NCI-H2196 treated with DMSO at 0.1 percent for 48 hours (cell line): Measurements from ENCODE around the gene SRGAP3.

ENCODE experiments used
- DNase-seq: peaks from one replicate; lab custom pipeline; 2025; ENCODE audit not compliant: unreplicated experiment; lab: John Stamatoyannopoulos, UW

SRGAP3 gene

DNA sequence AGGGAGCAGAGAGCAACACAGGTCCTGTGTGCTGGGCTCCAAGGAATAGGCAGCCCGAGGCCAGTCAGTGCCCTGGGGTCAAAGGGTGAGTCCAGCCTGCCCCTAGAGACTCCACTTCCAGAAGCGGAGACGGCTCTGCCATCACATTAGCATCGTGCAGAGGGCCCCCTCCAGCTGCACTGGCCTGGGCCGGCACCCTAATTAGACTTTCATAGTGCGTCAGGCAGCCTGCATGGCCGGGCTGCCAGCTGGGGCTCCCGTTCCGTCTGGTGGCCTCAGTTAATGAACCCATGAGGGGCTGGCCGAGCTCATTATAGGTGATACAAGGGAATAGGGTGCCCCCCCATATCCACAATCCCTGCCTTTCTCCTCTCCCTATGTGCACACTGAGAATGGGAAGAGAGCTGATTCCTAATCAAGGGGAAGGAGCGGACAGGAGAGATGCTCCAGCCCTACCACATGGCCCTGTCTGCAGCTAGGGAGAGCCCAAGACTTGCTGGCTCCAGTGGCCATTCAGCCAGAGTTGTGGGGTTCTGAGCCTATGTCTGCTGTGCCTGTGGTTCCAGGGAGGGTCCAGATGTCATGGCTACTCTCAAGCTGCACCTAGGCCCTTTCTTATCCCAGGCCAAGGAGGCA, 128.0 kb downstream of the SRGAP3 start:
- no peak for DNase-seq

DNA sequence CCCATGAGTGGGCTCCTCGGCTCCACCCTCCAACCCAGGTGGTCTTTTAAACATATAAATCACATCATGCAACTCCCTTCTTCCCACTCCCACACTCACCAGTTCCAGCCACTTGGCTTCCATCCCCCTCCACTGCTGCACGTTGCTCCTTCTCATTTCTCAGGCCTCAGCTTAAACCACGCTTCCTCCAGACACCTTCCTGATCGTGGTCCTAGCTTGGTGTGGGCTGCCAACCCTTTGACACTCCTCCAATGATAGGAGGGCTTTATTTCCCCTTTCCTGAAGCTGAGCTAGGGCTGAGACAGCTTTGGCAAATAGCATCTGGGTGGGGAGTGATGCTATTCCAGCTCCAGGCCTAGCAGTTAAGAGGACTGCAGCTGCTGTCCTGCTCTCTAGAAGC, 130.1 kb downstream of the SRGAP3 start:
- DNase-seq: no peak

DNA sequence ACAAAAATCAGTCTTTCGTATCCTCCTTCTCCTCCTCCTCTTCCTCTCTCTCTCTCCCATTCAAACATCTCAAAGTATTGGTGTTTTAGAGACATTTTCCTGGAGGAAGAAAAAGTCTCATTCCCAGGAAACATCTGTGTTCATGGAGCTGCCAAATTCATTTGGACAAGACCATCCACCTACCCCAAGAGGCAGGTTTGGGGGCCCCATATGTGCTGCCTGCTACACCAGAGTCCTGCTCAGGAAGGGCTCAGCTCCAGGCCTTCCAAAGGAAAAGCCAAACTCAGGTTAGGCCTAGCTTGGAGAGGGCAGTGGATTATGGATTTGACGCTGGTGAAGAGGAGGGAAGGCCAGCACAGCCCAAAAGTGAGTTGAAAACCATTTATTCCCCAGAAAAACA, 131.2 kb downstream of the SRGAP3 start:
- DNase-seq: no peak

DNA sequence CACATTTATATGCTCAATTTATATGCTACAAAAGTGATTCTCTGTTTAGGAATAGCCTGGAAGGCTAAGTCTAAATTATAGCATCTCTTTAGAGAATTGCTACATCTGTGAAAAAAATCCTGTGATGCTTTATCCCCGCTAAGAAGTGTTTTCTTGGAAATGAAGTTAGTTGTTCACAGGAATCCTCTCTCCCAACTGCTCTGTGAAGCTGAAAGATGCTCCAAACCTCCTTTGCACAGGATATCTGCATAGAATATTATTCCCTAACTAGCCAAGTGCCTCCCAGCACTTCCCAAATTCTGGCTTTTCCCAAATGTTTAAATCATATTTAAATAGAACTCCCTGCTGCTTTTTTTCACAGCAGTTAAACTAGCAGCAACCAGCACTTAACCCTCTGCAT, 132.2 kb downstream of the SRGAP3 start:
- no peak for DNase-seq

DNA sequence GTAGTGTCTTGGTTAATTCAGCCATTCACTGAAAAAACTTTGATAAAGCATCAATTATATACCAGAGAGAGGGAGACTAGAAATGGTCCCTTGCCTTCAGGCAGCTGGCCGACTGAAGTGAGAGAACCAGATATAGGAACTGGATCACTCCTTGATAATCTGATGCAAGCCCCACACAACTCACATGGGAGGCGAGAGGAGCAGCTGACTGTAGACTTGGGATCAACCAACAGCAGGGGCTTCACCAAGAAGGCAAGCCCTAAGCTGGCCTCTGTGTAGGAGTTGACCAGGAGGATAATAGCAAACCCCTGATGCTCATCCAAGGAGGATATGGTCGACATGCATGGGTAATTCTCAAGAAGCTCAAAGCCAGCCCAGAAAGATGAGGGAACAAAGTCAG, 133.1 kb downstream of the SRGAP3 start:
- no peak for DNase-seq

DNA sequence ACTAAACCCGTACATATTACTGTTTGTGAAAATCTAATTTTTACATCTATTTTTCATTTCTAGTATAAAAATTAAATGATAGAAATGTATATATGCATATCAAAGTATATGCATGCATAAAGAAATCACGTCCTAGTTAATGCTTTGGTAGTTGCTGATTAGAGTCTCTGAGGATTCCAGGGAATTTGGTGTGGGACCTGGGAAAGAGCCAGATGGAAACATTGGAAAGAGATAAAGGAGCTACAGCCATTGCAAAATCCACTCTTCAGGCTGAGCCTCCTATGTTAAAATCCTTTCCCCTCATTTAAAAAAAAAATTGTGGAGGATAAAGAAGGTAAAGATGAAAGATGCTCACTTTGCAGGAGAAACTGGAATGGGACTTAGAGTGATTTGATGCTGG, 134.1 kb downstream of the SRGAP3 start:
- no peak for DNase-seq

DNA sequence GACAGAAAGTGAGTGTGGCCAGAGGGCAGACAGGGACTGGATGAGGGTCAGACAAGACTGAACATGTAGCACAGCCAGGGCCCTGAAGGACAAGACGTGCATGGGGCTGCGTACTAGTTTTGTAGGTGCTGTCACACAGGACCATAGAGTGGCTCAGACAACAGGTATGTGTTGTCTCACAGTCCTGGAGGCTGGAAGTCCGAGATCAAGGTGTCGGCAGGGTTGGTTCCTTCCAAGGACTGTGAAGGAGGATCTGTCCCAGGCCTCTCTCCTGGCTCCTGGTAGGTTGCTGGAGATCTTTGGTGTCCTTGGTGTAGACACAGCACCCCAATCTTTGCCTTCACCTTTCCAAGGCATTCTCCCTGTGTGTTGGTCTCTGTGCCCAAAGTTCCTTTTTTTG, 136.4 kb downstream of the SRGAP3 start:
- no peak for DNase-seq

DNA sequence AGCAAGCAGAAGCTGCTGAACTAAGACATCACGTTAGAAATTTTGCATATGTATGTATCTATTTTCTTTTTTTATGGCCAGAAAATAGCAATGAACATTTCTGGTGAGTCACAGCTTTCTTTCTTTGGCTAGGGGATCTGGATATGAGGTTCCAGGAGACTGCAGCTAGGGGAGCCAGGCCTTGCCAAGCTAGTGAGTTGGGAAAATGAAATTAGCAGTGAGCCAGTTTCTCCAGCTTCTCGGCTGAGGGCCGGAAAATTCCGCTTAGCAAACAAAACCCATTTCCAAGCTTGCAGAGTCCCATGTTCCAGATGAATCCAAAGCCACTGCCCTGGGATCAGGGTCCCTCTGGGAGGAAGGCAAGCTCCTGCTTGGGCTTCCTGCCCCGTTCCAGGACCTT, 137.6 kb downstream of the SRGAP3 start:
- DNase-seq: no peak

DNA sequence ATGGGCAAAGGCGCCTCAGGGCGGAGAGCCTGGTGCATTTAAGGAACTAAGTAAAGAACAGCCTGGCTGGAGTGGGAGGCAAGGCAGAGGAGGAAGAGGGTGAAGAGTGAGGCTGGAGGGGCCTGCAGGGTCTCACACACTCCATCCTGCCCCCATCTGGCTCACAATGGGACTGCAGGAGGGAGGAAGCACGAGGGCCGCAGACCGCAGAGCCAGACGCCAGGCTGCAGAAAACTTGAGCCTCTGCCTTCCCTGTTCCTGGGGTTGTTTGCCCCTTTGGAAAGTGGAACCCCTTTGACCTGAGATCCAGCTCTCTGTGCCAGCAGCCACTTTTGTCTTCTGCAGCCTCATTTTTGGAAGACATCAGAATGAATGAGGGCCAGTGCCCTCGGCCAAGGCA, 138.0 kb downstream of the SRGAP3 start:
- no peak for DNase-seq

DNA sequence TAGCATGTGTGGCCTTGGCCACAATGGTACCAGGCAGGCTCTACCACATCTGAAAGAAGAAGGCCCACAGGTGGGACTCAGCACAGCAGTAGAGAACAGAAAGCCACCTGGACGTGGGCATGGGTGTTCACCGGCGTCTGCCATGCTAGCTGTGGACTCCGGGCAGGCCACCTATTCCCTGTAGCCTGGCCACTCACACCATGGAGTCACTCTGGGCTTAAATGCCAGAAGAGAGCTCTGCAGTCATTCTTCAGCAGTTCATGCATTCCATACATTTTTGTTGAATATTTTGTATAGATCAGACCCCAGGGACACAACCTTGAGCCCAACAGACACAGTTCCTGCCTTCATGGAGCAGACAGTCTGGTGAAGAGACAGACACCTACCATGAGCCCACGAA, 138.6 kb downstream of the SRGAP3 start:
- no peak for DNase-seq

DNA sequence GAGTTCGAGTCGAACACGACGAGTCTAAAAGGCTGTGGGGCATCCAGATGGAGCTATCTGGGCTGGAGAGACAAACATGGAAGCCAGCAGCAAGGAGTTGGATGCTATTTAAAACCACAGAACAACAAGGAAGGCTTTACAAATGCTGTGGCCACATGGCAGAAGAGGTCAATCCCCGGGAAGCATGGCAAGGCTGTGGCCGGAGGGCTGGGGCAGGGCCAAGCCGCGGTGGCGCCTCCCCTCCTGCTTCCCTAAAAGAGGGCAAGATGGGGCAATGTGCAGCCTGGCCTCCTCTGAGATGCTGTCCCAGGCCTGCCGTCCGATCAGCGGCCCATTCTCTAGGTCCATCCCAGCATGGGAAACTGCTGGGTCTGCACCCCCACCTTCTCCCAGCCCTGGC, 139.1 kb downstream of the SRGAP3 start:
- DNase-seq: no peak

DNA sequence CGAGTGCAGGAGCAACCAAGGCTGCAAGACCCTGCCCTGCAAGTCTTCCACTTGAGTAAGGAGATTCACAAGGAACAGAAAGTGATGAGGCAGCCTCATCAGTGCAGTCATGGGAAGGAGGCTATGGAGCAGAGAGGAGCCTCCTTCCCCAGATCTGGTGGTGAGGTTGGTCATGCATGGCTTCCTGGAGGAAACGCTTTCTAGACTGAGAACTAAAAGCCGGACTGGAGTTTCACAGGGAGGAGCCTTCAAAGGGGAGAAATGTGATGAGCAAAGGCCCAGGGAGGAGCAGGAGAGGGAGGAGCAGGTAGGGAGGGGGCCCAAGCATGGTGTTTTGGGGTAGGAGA, 139.9 kb downstream of the SRGAP3 start:
- no peak for DNase-seq

DNA sequence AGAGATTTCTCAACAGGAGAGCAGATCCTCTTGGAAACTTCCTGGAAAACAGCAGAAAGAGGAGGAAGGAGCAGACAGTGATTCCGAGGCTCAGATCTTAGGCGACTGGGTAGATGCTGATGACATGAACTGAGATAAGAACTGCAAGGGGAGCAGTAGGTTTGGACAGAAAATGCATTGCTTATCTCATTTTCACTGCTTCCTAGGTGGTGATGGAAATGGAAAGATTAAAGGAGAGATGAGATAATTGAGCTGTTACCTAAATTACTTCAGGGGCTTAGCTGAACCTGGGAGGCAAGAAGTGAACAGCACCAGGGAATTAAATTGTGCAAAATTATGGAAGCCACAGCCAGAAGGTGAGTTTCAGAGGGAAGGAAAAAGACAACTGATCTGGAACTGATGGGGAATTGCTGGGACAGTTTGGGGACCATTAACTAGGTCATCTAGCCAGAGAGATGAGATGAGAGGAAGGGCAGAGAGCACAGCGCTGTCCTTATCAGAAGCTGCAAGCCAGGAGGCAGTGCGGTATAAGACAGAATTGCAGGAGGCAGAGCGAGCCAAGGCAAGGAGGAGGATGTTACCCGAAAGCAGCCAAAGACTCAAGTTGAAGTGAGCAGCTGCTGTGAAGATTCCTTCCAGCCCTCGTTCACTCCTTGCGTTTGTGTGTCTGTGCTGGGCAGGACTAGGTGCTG, 140.4 kb downstream of the SRGAP3 start:
- DNase-seq: no peak

DNA sequence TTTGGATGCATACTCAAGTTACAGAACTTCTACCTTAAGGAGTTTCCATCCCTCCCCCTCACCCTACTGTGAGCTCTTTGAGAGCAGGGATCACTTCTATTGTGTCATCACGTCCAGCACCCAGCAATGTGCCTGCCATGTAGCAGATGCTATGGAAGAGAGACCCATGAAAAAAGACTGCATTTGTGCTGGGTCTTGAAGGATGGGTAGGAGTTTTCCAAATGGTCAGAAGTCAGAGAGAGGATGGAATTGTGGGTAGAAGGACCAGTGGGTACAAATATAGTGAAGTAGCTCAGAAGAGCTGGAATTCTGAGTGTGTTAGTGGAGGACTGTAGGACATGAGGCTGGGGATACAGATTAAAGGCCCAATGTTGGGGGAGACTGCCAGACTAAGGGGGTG, 141.7 kb downstream of the SRGAP3 start:
- DNase-seq: no peak

DNA sequence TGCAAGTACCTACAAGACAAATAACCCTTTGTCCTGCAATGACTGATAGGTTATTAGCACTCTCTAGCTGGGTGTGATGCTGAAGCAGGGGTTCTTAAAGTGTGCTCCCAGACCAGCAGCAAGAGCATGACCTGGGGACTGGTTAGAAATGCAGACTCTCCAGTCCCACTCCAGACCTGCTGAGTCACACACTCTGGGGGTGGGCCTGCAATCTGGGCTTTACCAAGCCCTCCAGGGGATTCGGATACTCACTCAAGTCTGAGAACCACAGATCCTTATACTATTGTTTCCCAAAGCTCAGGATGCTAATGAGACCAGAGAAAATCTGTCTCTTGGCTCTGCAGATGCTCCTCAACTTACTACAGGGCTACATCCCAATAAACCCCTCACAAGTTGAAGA, 144.0 kb downstream of the SRGAP3 start:
- DNase-seq: no peak

DNA sequence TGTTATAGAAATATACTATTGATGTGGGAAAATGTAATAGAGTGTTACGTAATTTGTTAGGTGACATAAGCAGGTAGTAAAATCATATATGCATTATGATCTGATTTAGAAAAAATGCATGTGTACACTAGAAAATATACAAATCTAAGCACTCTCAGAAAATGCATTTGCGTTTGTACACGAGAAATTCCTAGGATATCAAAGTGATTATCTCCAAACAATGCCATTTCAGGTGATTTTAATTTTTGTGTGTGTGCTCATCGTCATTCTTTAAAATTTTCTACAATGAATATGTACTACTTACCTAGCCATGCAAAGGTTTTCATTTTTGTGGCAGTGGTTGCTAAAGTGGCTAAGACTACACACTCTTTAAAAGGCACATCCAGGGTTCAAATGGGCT, 145.3 kb downstream of the SRGAP3 start:
- no peak for DNase-seq

DNA sequence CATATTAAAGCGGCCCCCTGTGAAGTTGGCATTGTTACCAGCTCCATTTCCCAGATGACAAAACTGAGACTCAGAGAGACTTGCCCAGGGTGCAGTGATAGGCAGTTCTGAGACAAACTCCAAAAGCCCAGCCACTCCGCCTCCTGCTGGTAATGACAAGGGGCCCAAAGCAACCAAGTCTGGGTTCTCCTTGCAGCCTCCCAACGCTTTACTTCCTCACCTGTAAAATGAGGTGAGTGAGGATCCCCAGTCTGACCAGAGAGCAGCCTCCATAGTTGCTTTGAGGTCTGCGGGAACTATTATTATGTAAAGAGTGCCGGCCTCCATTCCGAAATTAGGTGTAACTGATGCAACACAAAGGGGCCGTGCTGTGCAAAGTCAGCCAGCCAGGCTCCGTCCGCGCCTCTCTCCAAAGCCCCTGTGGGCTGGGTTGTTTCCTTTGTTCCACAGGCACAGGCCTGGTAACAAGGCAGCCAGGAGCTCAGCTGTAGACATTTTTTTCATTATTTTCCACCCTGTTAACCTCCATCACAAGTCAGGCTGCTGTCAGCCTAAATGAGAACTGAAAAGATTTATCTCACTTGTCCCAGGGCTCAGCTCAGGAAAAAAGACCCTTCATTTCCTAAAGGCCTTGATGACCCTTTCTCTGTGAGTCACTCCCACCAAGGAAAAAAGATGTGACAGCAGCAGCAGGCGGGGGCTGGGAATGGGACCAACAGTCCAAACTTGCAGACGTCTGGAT, 147.0 kb downstream of the SRGAP3 start:
- no peak for DNase-seq

DNA sequence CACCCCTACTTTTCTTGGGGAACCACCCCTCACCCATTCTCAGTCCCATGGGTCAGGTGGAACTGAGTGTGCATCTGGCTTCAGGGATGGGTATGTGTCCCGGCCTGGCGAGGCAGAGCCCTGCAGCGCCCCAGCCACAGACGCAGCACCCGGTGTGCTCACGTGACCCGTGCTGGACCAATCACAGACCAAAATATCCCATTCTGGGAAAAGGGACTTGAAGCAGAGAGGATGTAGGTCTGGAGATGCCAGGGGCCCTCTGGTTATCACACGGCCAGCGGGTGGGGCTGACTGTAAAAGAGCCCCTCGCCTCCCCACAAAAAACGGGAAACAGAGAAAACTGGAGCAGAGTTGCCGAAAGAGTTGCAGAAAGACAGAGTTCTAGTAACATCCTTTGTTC, 148.2 kb downstream of the SRGAP3 start:
- no peak for DNase-seq

DNA sequence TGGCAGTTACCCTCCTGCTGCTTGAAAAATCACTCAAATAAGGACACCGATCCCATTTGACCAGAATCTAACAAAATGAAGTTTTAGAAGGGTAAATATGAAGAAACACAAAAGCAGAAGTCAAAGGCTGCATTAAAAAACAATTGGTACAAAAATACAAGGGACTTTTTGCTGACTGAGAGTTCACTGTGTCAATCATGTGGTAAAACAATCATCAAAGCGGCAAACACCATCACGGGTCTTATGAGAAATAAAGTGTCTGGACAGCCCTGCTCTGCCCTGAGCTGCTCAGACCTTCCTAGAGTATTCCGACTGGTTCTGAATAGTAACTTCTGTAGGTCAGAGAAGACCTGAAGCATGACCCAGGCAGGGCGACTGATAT, 148.9 kb downstream of the SRGAP3 start:
- DNase-seq: no peak

DNA sequence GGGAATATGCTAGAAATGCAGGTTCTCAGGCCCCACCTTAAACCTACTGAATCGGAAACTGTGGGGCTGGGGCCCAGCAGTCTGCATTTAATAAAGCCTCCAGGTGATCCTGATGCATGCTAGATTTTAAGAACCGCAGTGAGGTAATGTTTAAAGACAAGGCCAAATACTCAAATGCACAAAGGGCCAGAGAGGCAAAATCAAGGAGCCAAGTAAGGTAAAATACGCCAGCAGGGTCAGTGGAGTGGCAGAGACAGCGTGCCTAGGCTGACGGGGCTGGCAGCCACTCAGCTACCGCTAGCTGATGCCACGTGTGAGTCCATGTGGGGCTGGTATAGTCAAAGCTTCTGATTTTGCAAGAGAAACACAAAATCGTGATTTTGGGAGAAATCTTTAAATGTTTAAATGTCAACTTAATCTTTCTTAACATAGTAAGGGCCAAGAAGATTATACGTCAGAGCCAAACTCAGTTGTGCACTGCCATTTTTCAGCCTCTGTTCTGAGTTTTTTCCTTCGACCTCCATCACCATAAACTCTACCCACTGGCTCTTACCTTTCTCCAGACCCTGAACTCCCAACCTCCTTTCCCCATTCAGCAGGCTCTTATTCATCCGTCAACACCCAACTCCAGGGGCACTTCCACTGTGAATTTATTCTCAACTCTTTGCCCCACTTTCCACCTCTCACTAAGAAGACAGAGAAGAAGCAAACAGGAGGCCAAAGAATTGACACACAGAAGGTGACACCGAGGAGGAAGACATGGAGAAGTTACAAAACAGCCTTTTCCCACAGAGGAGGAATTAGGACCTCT, 149.5 kb downstream of the SRGAP3 start:
- no peak for DNase-seq

DNA sequence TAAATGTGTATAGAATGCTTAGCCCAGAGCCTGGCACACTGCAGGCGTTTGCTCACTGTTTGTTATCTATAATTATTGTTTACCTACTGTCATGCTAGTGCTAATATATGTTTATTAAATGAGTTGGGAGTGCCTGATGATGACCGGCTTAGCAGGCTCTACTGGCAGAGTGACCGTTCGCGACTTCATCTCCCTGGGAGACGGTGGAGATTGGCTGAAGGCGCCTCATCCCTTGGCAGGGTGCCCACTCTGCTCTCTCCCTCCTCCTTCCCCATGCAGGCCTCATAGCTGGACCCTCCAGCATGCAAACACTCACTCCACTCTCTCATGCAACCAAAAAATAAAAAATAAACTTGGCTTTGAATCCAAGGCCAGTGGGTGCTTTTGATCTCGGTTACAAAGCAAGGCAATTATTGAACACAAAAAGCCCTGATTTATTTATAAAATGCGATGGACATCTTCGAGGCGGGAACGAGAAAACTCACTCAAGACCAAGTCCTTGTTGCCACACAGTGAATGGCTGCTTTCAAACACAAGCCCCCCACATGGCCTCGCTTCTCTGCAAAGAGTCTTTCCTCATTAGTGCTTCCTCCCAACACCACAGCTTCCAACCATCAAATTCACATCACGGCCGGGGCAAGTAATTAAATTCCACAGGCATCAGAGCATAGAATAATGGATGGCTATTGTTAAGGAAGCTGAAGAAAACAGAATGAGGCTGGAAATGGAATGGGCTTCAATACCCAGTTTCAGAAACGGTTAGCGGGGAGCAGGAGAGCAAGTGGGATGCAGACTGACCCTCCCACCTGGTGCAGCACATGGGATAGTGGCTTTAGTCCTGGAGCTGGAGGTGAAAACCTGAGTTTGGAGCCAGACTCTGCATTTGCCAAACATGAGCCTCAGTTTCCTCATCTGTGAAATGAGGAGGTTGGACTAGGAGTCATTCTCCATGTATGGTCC, 150.4 kb downstream of the SRGAP3 start:
- no peak for DNase-seq
